ENCODE data around the gene CTNNA2.

CTNNA2 gene

DNA sequence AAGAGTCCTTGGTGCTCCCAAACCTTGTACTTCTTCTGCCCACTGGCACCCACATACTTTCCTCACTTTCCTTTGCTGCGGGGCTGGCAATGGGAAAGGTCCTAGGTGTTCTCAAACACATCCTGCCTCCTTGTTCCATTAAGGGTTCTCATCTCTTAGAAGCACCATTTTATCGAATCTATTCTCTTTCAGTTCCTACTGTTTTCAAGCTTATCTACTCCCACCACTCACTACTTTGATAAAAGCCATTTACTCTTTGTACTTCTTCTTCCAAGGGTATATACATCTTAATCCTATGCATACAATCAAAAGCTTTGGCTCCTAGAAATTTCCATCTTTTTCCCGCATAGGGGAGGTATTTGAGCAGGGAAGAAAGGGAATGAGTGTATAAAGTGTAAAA is 868.8 kb downstream of the CTNNA2 start:
- Histone ChIP-seq H3K9me3 (ENCODE audit: severe bottlenecking) (no peaks in the 10 kb centered on the region), H3K4me3 (ENCODE audit: low read depth, low read length) (no peak overlapping the region), H3K27me3 (ENCODE audit: insufficient read depth, low read depth, severe bottlenecking) (no peaks in the 10 kb centered on the region), H3K36me3 (no peaks in the 10 kb centered on the region), H3K27ac (no peak overlapping the region)
- DNase-seq: no peak
- TF ChIP-seq, protein P1, sequence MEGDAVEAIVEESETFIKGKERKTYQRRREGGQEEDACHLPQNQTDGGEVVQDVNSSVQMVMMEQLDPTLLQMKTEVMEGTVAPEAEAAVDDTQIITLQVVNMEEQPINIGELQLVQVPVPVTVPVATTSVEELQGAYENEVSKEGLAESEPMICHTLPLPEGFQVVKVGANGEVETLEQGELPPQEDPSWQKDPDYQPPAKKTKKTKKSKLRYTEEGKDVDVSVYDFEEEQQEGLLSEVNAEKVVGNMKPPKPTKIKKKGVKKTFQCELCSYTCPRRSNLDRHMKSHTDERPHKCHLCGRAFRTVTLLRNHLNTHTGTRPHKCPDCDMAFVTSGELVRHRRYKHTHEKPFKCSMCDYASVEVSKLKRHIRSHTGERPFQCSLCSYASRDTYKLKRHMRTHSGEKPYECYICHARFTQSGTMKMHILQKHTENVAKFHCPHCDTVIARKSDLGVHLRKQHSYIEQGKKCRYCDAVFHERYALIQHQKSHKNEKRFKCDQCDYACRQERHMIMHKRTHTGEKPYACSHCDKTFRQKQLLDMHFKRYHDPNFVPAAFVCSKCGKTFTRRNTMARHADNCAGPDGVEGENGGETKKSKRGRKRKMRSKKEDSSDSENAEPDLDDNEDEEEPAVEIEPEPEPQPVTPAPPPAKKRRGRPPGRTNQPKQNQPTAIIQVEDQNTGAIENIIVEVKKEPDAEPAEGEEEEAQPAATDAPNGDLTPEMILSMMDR (IDR thresholded peaks at IDR 0.05; ENCODE audit: low read depth, low read length): no peak

DNA sequence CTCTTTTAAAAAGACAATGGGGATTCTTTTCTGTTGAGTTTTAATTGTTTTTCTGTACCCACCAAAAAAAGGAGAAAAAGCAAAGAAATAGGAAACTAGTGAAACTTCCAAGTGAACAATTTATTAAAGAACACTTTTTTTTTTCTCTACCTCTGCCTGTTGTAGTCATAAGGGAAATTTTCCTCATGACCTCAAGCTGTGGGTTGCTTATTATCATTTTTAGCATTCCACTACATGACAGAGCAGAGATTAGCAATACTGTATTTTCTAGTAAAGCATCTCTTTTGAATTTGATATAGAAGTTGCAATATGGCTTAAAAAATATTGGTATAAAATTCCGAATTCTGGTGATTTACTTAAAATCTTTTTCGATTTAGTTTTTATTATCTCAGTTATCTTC is 879.6 kb downstream of the CTNNA2 start:
- TF ChIP-seq, protein P1 (IDR thresholded peaks at IDR 0.05; ENCODE audit: low read depth, low read length): no peak
- no peaks in the 10 kb centered on the region for H3K36me3 ChIP-seq
- H3K9me3 ChIP-seq (ENCODE audit: severe bottlenecking): no peaks in the 10 kb centered on the region
- DNase-seq: no peak
- H3K27me3 ChIP-seq (ENCODE audit: insufficient read depth, low read depth, severe bottlenecking): no peaks in the 10 kb centered on the region
- H3K4me3 ChIP-seq (ENCODE audit: low read depth, low read length): no peak overlapping the region
- no peak overlapping the region for H3K27ac ChIP-seq

DNA sequence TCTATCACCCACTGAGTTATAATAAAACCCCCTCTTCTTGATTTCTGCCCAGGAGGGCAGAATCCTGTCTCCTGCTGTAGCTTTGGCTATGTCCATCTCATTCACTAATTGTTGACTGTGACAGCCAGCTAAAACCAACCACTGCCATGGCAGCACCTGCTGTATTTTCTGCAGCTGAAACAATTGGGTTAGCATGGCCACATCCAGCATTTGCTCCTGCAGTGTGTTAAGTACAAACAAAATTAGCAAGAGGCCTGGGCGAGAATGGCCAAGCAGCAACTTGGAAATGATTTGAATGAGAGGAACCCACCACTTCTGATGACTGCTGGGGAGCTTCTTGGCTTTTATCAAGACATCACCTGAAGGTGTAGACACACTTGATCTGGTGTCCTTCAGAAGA is 881.1 kb downstream of the CTNNA2 start:
- DNase-seq: no peak
- no peaks in the 10 kb centered on the region for H3K36me3 ChIP-seq
- TF ChIP-seq, protein P1 (IDR thresholded peaks at IDR 0.05; ENCODE audit: low read depth, low read length): no peak
- H3K4me3 ChIP-seq (ENCODE audit: low read depth, low read length): no peak overlapping the region
- H3K27me3 ChIP-seq (ENCODE audit: insufficient read depth, low read depth, severe bottlenecking): no peaks in the 10 kb centered on the region
- no peak overlapping the region for H3K27ac ChIP-seq
- no peaks in the 10 kb centered on the region for H3K9me3 ChIP-seq (ENCODE audit: severe bottlenecking)

DNA sequence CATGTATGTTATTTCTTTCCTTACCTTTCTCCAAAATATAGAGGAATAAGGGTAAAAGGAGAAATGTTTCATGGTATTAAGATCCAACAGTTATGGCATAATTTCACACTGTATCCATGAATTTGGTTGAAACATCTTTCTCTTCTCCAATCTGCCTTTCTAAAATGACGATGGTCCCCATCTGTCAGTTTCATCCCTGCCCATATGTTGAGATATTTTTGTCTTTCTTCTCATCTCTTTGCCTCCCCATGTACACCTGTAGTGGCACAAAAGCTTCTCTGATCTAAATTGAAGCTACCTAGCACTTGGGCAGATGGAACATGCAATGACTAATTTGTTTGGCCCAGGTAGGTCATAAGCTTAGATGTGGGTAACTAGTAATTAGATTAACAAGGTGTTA is 882.4 kb downstream of the CTNNA2 start:
- H3K4me3 ChIP-seq (ENCODE audit: low read depth, low read length): no peak overlapping the region
- no peak for DNase-seq
- TF ChIP-seq, protein P1 (IDR thresholded peaks at IDR 0.05; ENCODE audit: low read depth, low read length): no peak
- no peaks in the 10 kb centered on the region for H3K27me3 ChIP-seq (ENCODE audit: insufficient read depth, low read depth, severe bottlenecking)
- no peak overlapping the region for H3K27ac ChIP-seq
- H3K9me3 ChIP-seq (ENCODE audit: severe bottlenecking): no peaks in the 10 kb centered on the region
- no peaks in the 10 kb centered on the region for H3K36me3 ChIP-seq

DNA sequence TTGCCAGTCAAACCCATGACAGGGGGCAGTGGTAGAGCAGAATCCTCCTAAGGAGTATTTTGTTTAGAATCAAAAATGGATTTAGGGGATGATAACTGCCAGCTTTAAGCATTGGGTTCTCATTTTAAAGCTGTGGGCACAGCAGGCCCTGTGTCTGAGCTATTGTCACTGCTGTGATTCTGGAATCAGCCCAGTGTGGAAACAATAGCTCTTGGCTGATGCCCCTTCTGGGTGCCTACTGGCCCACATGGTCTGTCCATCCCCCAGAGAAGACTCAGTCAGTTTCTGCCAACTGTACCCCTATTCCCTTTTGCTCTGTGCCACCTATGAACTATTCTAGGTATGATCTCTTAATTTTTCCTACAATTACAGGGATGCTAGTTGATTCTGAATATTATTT is 883.4 kb downstream of the CTNNA2 start:
- no peaks in the 10 kb centered on the region for H3K9me3 ChIP-seq (ENCODE audit: severe bottlenecking)
- H3K27ac ChIP-seq: no peak overlapping the region
- TF ChIP-seq, protein P1 (IDR thresholded peaks at IDR 0.05; ENCODE audit: low read depth, low read length): no peak
- DNase-seq: no peak
- H3K36me3 ChIP-seq: no peaks in the 10 kb centered on the region
- no peak overlapping the region for H3K4me3 ChIP-seq (ENCODE audit: low read depth, low read length)
- no peaks in the 10 kb centered on the region for H3K27me3 ChIP-seq (ENCODE audit: insufficient read depth, low read depth, severe bottlenecking)

DNA sequence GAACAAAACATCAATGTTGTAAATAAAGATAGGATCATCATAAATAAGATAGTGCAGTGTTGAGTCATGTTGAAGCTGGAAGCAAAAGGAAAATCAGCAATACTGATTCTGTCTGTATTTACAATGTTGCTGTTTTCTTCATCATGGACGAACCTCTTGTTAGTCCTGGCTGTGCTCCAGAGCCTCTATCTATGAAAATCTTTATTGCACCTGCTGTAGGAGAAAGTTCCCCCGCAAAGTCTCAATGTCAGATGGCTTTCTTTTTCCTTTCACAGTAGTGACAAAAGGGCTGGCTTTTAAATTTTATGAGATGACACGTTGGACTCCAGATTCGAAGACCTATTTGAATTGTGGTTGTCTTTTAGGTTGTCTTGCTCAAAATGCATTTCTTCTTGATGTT is 890.2 kb downstream of the CTNNA2 start:
- H3K4me3 ChIP-seq (ENCODE audit: low read depth, low read length): no peak overlapping the region
- TF ChIP-seq, protein P1 (IDR thresholded peaks at IDR 0.05; ENCODE audit: low read depth, low read length): no peak
- no peaks in the 10 kb centered on the region for H3K36me3 ChIP-seq
- H3K27ac ChIP-seq: no peak overlapping the region
- no peaks in the 10 kb centered on the region for H3K27me3 ChIP-seq (ENCODE audit: insufficient read depth, low read depth, severe bottlenecking)
- H3K9me3 ChIP-seq (ENCODE audit: severe bottlenecking): no peaks in the 10 kb centered on the region
- DNase-seq: no peak
